Spleen (tissue), 11 donors: Measurements from ENCODE around the gene PTPN14. TPM values are rescaled to one million over a fixed set of nuclear protein-coding genes. Genes with fewer than 3 reads are reported as not detected.
"Not testable (repeated sequence)": the region's sequence is repeated elsewhere in the genome, so short reads cannot be mapped to it uniquely, and the experiment has no call there.

Experiments used
- DNase-seq: peaks from one replicate; pipeline ENCODE4 v3.0.0-alpha.2; 2020
- H3K27ac ChIP-seq, 8 donors: fragments of 200-600 bp; sonication (generic) in 7 of 8; 1 replicate in 4 of 8; 2 replicates in 4 of 8; pipeline versions ENCODE4 v1.5.0 to v1.8.0; 2016 to 2021; ENCODE audit warnings: inconsistent platforms in 4 of 8, mild to moderate bottlenecking in 4 of 8, moderate library complexity in 1 of 8
- H3K27me3 ChIP-seq, 7 donors: fragments of 200-600 bp; sonication (generic) in 6 of 7; replicated peaks in 1 of 7; 1 replicate in 4 of 7; 2 replicates in 3 of 7; pipeline versions ENCODE4 v1.5.0 to v1.8.0; 2016 to 2021; ENCODE audit warnings: inconsistent platforms in 3 of 7, mild to moderate bottlenecking in 1 of 7
- H3K36me3 ChIP-seq, 6 donors: fragments of 200-600 bp; sonication (generic) in 5 of 6; 1 replicate in 4 of 6; 2 replicates in 2 of 6; pipeline versions ENCODE4 v1.5.0 to v1.8.0; 2016 to 2021; ENCODE audit warnings: inconsistent platforms in 2 of 6
- H3K4me1 ChIP-seq, 6 donors: fragments of 200-600 bp; sonication (generic) in 5 of 6; 1 replicate in 3 of 6; 2 replicates in 3 of 6; pipeline versions ENCODE4 v1.5.0 to v1.8.0; 2016 to 2021; ENCODE audit warnings: inconsistent platforms in 3 of 6
- H3K4me3 ChIP-seq, 8 donors: fragments of 200-600 bp; sonication (generic) in 7 of 8; 1 replicate in 4 of 8; 2 replicates in 4 of 8; pipeline versions ENCODE4 v1.5.0 to v1.8.0; 2016 to 2021; ENCODE audit warnings: inconsistent platforms in 4 of 8, mild to moderate bottlenecking in 4 of 8, moderate library complexity in 2 of 8
- H3K9me3 ChIP-seq, 8 donors: fragments of 200-600 bp; sonication (generic) in 7 of 8; 1 replicate in 4 of 8; 2 replicates in 4 of 8; pipeline versions ENCODE4 v1.5.0 to v1.8.0; 2016 to 2021; ENCODE audit warnings: inconsistent platforms in 4 of 8
- CTCF ChIP-seq, 11 experiments: fragments of 200-600 bp in 7 of 11; fragments of 450-650 bp in 4 of 11; sonication (generic) in 4 of 11; IDR thresholded peaks in 8 of 11; conservative IDR thresholded peaks in 3 of 11; 1 replicate in 7 of 11; 2 replicates in 4 of 11; pipeline versions ENCODE4 v1.4.0 to v1.8.0; 2016 to 2021; ENCODE audit warnings: antibody characterized with exemption in 11 of 11, inconsistent platforms in 4 of 11, mild to moderate bottlenecking in 1 of 11
- POLR2A ChIP-seq, 3 donors: fragments of 450-650 bp; IDR thresholded peaks; one replicate each; pipeline ENCODE4 v1.5.1; 2017; ENCODE audit warnings: antibody characterized with exemption in 3 of 3, mild to moderate bottlenecking in 1 of 3
- POLR2AphosphoS5 ChIP-seq, 3 donors: sonication (generic); formaldehyde crosslinking; IDR thresholded peaks; one replicate each; pipeline ENCODE4 v1.5.1; 2017; ENCODE audit warnings: antibody characterized with exemption in 3 of 3
- WGBS, 5 donors: extraction: QIAGEN DNeasy Blood & Tissue Kit in 3 of 5; methylation state at CpG; one replicate each; pipeline versions ENCODE4 v1.1.5 to v1.1.7; 2013 to 2018; 5-methylcytosine and 5-hydroxymethylcytosine counted together
- intact Hi-C: fragments of 100-400 bp; cut with DNase I; formaldehyde crosslinking; loops from one replicate; pipeline ENCODE4 v1.15.0; 2023; ENCODE audit warnings: low total_unique reads
- polyA plus RNA-seq, 3 donors: library from polyadenylated mRNA; stranded (reverse); fragments of 200-250 nt; gene quantifications; one replicate each; pipeline ENCODE4 v1.2.1, GENCODE V29; 2013
- total RNA-seq, 7 donors: library from RNA; depleted of rRNA in 3 of 7; stranded (reverse); fragments of >200 nt in 3 of 7; fragmentation: NEBNext Ultra II Directional in 4 of 7; extraction: Animal tissue kit (Norgen Biotek cat#: 25700) in 4 of 7; gene quantifications; one replicate each; pipeline versions ENCODE4 v1.1.0 to v1.2.1, GENCODE V29; 2016 to 2021
- donor health status: healthy with polysubstance abuse.
- donor health status: DM: no; HTN: no; CAD: no; lungs with moderate emphysema.
- donor health status: DM: no; HTN: no; CAD: no.
- donor health status: Bipolar disorder and iron deficiency.
- donor health status: healthy.
- donor health status: DM: no; HTN: no; CAD: no.
- donor health status: DM: yes; HTN: yes; CAD: no.

Gene PTPN14
- total and polyA plus RNA-seq, 10 donors: 0.83 to 28.5 (median 16.8) TPM

GRCh38 chr1:214398490-214398889 is 152.9 kb downstream of the PTPN14 start:
- H3K9me3 ChIP-seq: no peaks in the 10 kb centered on the region

GRCh38 chr1:214397497-214397896 is 153.9 kb downstream of the PTPN14 start:
- intact Hi-C loops: no loop called here
- no peaks in the 10 kb centered on the region for H3K27me3 ChIP-seq
- no peak overlapping the region for H3K27ac ChIP-seq
- TF ChIP-seq POLR2A (IDR thresholded peaks at IDR 0.05): no peak
- DNase-seq: no peak
- H3K36me3 ChIP-seq: peaks cover 0 to 16% (median 0%) of the 10 kb centered on the region in 6 donors
- H3K4me3 ChIP-seq: no peak overlapping the region
- no peaks in the 10 kb centered on the region for H3K4me1 ChIP-seq
- no peaks in the 10 kb centered on the region for H3K9me3 ChIP-seq
- 71 to 80% (median 78%) methylated on average over 2 of the region's 2 CpGs for WGBS, 5 donors

More at GRCh38 chr1:214398490-214398889, 152.9 kb downstream of the PTPN14 start:
- DNase-seq: no peak
- no peak overlapping the region for H3K27ac ChIP-seq
- TF ChIP-seq CTCF (IDR thresholded peaks at IDR 0.05 in 8 of 11, conservative IDR thresholded peaks at IDR 0.05 in 3 of 11) (no peak), POLR2A (IDR thresholded peaks at IDR 0.05) (no peak), POLR2AphosphoS5 (IDR thresholded peaks at IDR 0.05) (no peak)
- H3K36me3 ChIP-seq: peaks cover 0 to 6% (median 0%) of the 10 kb centered on the region in 6 donors
- no peak overlapping the region for H3K4me3 ChIP-seq
- intact Hi-C loops: no loop called here
- 91 to 98% (median 95%) methylated on average over 6 of the region's 6 CpGs for WGBS, 5 donors
- no peaks in the 10 kb centered on the region for H3K4me1 ChIP-seq
- no peaks in the 10 kb centered on the region for H3K27me3 ChIP-seq

- intact Hi-C loops: no loop called here
- Histone ChIP-seq H3K36me3 (peaks cover 0 to 23% (median 0%) of the 10 kb centered on the region in 6 donors), H3K9me3 (no peaks in the 10 kb centered on the region)
Measured at GRCh38 chr1:214396330-214396729, 155.1 kb downstream of the PTPN14 start.

GRCh38 chr1:214394569-214394968 is 156.8 kb downstream of the PTPN14 start:
- H3K27me3 ChIP-seq, H3K27ac ChIP-seq, H3K9me3 ChIP-seq, H3K4me3 ChIP-seq, intact Hi-C loops, H3K4me1 ChIP-seq, DNase-seq: not testable (repeated sequence)
- 86 to 95% (median 91%) methylated on average over 5 of the region's 5 CpGs for WGBS, 5 donors
- H3K36me3 ChIP-seq: peaks cover 0 to 27% (median 0%) of the 10 kb centered on the region in 6 donors

More at GRCh38 chr1:214396330-214396729, 155.1 kb downstream of the PTPN14 start:
- TF ChIP-seq POLR2A (IDR thresholded peaks at IDR 0.05) (no peak), CTCF (IDR thresholded peaks at IDR 0.05 in 8 of 11, conservative IDR thresholded peaks at IDR 0.05 in 3 of 11) (no peak), POLR2AphosphoS5 (IDR thresholded peaks at IDR 0.05) (no peak)
- WGBS, 5 donors: 79 to 90% (median 84%) methylated on average over 3 of the region's 3 CpGs
- no peak for DNase-seq
- H3K27me3 ChIP-seq: no peaks in the 10 kb centered on the region
- H3K27ac ChIP-seq: no peak overlapping the region
- no peaks in the 10 kb centered on the region for H3K4me1 ChIP-seq
- no peak overlapping the region for H3K4me3 ChIP-seq

GRCh38 chr1:214393086-214393485 is 158.3 kb downstream of the PTPN14 start:
- no peak overlapping the region for H3K4me3 ChIP-seq
- H3K27ac ChIP-seq: no peak overlapping the region
- WGBS, 5 donors: 84 to 93% (median 91%) methylated on average over 12 of the region's 12 CpGs
- DNase-seq: no peak
- H3K9me3 ChIP-seq: no peaks in the 10 kb centered on the region
- no peaks in the 10 kb centered on the region for H3K27me3 ChIP-seq
- H3K4me1 ChIP-seq: no peaks in the 10 kb centered on the region
- TF ChIP-seq POLR2A (IDR thresholded peaks at IDR 0.05) (no peak), POLR2AphosphoS5 (IDR thresholded peaks at IDR 0.05) (no peak), CTCF (IDR thresholded peaks at IDR 0.05 in 8 of 11, conservative IDR thresholded peaks at IDR 0.05 in 3 of 11) (no peak)
- intact Hi-C loops: no loop called here
- H3K36me3 ChIP-seq: peaks cover 0 to 27% (median 0%) of the 10 kb centered on the region in 6 donors
